Measurements from ENCODE around the gene PTPN7.

The PTPN7 gene

DNA sequence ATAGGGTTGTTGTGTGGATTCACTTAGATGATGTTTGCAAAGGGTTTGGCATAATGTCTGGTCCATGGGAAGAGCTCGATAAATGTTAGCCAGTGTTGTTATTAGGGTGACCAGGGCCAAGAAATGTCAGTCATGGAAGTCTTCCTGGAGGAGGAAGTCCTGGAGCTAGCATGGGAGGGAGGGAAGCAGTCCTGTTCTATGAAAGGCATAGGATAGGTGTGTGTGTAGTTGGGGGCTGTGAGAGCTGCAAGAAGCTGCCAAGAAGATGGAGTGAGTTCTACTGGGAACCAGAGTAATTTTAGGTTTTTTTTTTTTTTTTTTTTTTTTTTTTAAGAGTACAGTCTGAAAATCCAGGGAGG is 37.9 kb upstream of the PTPN7 start:
- no peaks in the 10 kb centered on the region for H4K20me1 ChIP-seq (ENCODE audit: insufficient read depth, low read length)
- TF ChIP-seq CTCF (IDR thresholded peaks at IDR 0.05; ENCODE audit: low read length) (no peak), EZH2phosphoT487 (IDR thresholded peaks at IDR 0.05; ENCODE audit: low read length) (no peak), EZH2 (optimal IDR thresholded peaks at IDR 0.05; ENCODE audit: low read depth, low read length) (no peak)
- no peak overlapping the region for H2AFZ ChIP-seq (ENCODE audit: low read length)
- no peak for DNase-seq
- peaks cover 80% of the 10 kb centered on the region for H3K27me3 ChIP-seq (replicated peaks; ENCODE audit: insufficient read depth, low read length)
- no peaks in the 10 kb centered on the region for H3K9me3 ChIP-seq (replicated peaks; ENCODE audit: insufficient read depth, low read length)
- no peak overlapping the region for H3K27ac ChIP-seq (ENCODE audit: low read length)
- no peaks in the 10 kb centered on the region for H3K79me2 ChIP-seq (ENCODE audit: low read length)
- no peaks in the 10 kb centered on the region for H3K9me2 ChIP-seq (replicated peaks; ENCODE audit: insufficient read depth, low read length)
- no peaks in the 10 kb centered on the region for H3K4me1 ChIP-seq (ENCODE audit: low read length)
- H3K4me3 ChIP-seq (ENCODE audit: low read length) = no peak overlapping the region
- H3F3A ChIP-seq (ENCODE audit: insufficient read depth, low read length) = no peaks in the 10 kb centered on the region
- H3K36me3 ChIP-seq (replicated peaks; ENCODE audit: insufficient read depth, low read length) = no peaks in the 10 kb centered on the region
- no peak overlapping the region for H3K4me2 ChIP-seq (ENCODE audit: low read depth, low read length)
- H3K9ac ChIP-seq (ENCODE audit: low read length) = no peak overlapping the region

DNA sequence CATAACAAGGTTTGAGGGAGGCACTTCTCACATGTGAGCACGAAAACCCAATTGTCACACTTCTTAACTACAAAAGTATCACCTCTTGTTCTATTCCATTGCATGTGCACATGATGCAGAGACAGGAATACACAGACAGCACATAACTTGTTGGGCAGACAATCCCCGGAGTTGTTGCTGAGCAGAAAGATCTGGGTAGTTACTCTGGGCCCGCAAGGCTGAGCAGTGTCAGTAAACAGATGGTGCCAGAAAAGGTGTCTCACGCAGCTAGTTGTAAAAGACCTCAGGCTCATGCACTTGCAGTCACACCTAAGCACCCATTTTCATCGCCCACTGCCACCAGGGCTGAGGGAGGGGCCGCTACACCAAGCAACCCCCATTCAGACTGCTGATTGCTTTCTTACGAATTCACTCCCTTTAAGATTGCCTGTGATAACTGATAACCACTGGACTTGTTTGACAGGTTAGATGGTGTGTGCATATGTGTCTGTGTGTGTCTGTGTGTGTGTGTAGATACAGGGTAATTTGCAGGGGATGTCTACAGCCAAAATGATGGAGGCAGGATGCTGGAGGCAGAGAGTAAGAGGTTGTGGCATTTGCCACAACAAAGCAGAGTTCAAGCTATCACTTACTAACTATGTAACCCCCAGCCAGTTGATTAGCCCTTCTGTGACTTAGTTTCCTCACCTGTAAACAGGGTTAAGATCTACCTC is 37.4 kb upstream of the PTPN7 start:
- H3K79me2 ChIP-seq (ENCODE audit: low read length) = no peaks in the 10 kb centered on the region
- H3K4me1 ChIP-seq (ENCODE audit: low read length) = no peaks in the 10 kb centered on the region
- no peak overlapping the region for H3K4me2 ChIP-seq (ENCODE audit: low read depth, low read length)
- no peaks in the 10 kb centered on the region for H3K36me3 ChIP-seq (replicated peaks; ENCODE audit: insufficient read depth, low read length)
- H4K20me1 ChIP-seq (ENCODE audit: insufficient read depth, low read length) = no peaks in the 10 kb centered on the region
- no peak for DNase-seq
- H3K9ac ChIP-seq (ENCODE audit: low read length) = no peak overlapping the region
- H3K4me3 ChIP-seq (ENCODE audit: low read length) = no peak overlapping the region
- no peaks in the 10 kb centered on the region for H3K9me3 ChIP-seq (replicated peaks; ENCODE audit: insufficient read depth, low read length)
- TF ChIP-seq CTCF (IDR thresholded peaks at IDR 0.05; ENCODE audit: low read length) (no peak), EZH2 (optimal IDR thresholded peaks at IDR 0.05; ENCODE audit: low read depth, low read length) (no peak), EZH2phosphoT487 (IDR thresholded peaks at IDR 0.05; ENCODE audit: low read length) (no peak)
- H3K9me2 ChIP-seq (replicated peaks; ENCODE audit: insufficient read depth, low read length) = no peaks in the 10 kb centered on the region
- peaks cover 85% of the 10 kb centered on the region for H3K27me3 ChIP-seq (replicated peaks; ENCODE audit: insufficient read depth, low read length)
- no peak overlapping the region for H3K27ac ChIP-seq (ENCODE audit: low read length)
- no peaks in the 10 kb centered on the region for H3F3A ChIP-seq (ENCODE audit: insufficient read depth, low read length)
- H2AFZ ChIP-seq (ENCODE audit: low read length) = no peak overlapping the region

DNA sequence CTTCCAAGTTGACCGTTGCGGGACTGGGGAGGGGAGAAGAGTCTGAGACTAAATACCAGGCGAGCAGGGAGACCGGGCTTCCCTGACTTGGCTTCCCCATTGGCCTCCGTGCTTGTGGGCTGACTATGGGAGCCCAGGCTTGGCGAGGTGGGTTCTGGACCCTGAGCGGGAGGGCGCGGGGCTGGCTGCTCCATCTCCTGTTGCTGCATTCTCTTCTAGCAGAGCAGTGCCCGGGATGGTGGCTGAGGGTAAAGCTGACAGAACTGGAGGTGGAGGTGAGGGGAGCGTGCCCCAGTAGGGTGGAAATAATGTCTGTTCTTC is 33.9 kb upstream of the PTPN7 start:
- TF ChIP-seq CTCF (IDR thresholded peaks at IDR 0.05; ENCODE audit: low read length) (no peak), EZH2 (optimal IDR thresholded peaks at IDR 0.05; ENCODE audit: low read depth, low read length) (no peak), EZH2phosphoT487 (IDR thresholded peaks at IDR 0.05; ENCODE audit: low read length) (no peak)
- Histone ChIP-seq H3K27ac (ENCODE audit: low read length) (no peak overlapping the region), H3K4me2 (ENCODE audit: low read depth, low read length) (no peak overlapping the region), H3K27me3 (replicated peaks; ENCODE audit: insufficient read depth, low read length) (peaks cover 69% of the 10 kb centered on the region), H3K36me3 (replicated peaks; ENCODE audit: insufficient read depth, low read length) (no peaks in the 10 kb centered on the region), H3K9ac (ENCODE audit: low read length) (no peak overlapping the region), H3K9me2 (replicated peaks; ENCODE audit: insufficient read depth, low read length) (no peaks in the 10 kb centered on the region), H3F3A (ENCODE audit: insufficient read depth, low read length) (no peaks in the 10 kb centered on the region), H4K20me1 (ENCODE audit: insufficient read depth, low read length) (no peaks in the 10 kb centered on the region), H3K4me1 (ENCODE audit: low read length) (no peaks in the 10 kb centered on the region), H3K4me3 (ENCODE audit: low read length) (no peak overlapping the region), H3K79me2 (ENCODE audit: low read length) (no peaks in the 10 kb centered on the region), H3K9me3 (replicated peaks; ENCODE audit: insufficient read depth, low read length) (no peaks in the 10 kb centered on the region), H2AFZ (ENCODE audit: low read length) (no peak overlapping the region)
- no peak for DNase-seq

Data from MM.1S (cell line).